SK-N-MC (cell line): Measurements from ENCODE around the gene ICAM2.

Experiments used
- EZH2 ChIP-seq: fragments of 200-600 bp; sonication (generic); IDR thresholded peaks from one replicate; pipeline ENCODE4 v1.6.1; 2017; ENCODE audit warnings: antibody characterized with exemption
- POLR2AphosphoS5 ChIP-seq: IDR thresholded peaks from 2 replicates; pipeline ENCODE4 v1.6.1; 2012; ENCODE audit warnings: mild to moderate bottlenecking, low read depth, low read length, borderline replicate concordance

GRCh38 chr17:63976702-63977101, 43.7 kb downstream of the ICAM2 start:
- TF ChIP-seq EZH2, result no peak
- no peak for TF ChIP-seq POLR2AphosphoS5
